ENCODE data around the gene CXCL8. TPM values are rescaled to one million over a fixed set of nuclear protein-coding genes. Genes with fewer than 3 reads are reported as not detected.

The CXCL8 gene
- total and polyA plus RNA-seq, 2 of the 8 experiments (the other 6 are each of a cell fraction or from before 2014, with no cell fraction given), result not detected

GRCh38 chr4:73707269-73707875 is 33.0 kb upstream of the CXCL8 start (continued):
- TF ChIP-seq ASH2L (IDR thresholded peaks at IDR 0.05; ENCODE audit: low read length) (no peak), JUND (IDR thresholded peaks at IDR 0.05; ENCODE audit: low read length) (no peak), USF2 (IDR thresholded peaks at IDR 0.05; ENCODE audit: low read length) (no peak), MAX (IDR thresholded peaks at IDR 0.05) (no peak), CREB1 (IDR thresholded peaks at IDR 0.05) (no peak), RFX5 (IDR thresholded peaks at IDR 0.05; ENCODE audit: borderline replicate concordance, low read depth, low read length) (no peak)

All from H1 (cell line).